ENCODE results near the gene VAMP1. TPM values are rescaled to one million over a fixed set of nuclear protein-coding genes. Genes with fewer than 3 reads are reported as not detected.

VAMP1 gene
- total and polyA plus RNA-seq, 2 of the 8 experiments (the other 6 are each of a cell fraction or from before 2014, with no cell fraction given), result 10.8 to 23.1 TPM

- TF ChIP-seq NANOG (IDR thresholded peaks at IDR 0.05; ENCODE audit: insufficient read depth, low read depth, low read length, poor library complexity, severe bottlenecking), result no peak
These were observed 1.5 kb upstream of the VAMP1 start (continued) for GRCh38 chr12:6471989-6472360.

Measured in H1 (cell line).